Jurkat, Clone E6-1 (cell line): ENCODE data around the gene CCNA2.

Experiments
- DNase-seq: peaks from one replicate; pipeline ENCODE4 v3.0.0-alpha.2; 2011; ENCODE audit warnings: low read depth, low spot score
- H3K4me3 ChIP-seq: 2 replicates; pipeline ENCODE4 v1.5.1; 2011; ENCODE audit warnings: mild to moderate bottlenecking, low read length, control low read depth, moderate library complexity

The CCNA2 gene

DNA sequence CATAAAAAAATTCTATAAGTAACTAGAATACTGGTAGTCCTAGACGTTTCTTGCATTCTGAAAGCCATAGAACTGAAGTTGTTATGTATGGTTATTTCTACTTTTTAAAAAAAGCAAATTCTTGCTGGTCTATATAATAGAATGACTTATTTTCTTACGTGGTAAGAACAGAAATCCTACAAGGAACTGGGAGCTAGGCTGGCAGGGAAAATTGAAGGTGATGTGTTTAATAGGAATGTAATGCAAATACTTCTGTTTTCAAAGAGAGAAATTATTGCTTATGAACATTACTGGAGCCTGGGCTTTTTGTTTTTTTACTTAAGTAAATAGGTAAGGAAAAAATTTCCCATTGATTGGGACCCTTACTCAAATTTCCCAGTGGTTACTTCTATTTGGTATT lies 8.9 kb downstream of the CCNA2 start:
- no peak for DNase-seq
- H3K4me3 ChIP-seq, result no peak overlapping the region

DNA sequence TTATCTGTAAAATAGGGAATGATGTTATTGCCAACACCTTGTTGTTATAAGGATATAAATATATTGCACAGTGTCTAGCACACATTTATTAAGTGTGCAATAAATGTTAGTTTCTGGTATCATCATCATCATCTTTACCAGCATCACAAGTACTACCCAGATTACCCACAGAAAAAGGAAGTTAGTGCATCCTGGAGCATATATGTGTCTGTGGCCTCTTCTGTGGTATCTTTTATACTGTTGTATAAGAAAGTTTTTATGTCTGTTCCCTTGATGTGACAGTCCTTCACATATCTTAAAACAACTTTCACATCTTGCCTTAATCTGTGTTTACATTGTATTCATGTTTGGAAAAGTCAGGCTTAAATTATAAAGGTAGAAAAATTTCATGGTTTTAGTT lies 12.6 kb downstream of the CCNA2 start:
- H3K4me3 ChIP-seq, result no peak overlapping the region
- DNase-seq, result no peak

DNA sequence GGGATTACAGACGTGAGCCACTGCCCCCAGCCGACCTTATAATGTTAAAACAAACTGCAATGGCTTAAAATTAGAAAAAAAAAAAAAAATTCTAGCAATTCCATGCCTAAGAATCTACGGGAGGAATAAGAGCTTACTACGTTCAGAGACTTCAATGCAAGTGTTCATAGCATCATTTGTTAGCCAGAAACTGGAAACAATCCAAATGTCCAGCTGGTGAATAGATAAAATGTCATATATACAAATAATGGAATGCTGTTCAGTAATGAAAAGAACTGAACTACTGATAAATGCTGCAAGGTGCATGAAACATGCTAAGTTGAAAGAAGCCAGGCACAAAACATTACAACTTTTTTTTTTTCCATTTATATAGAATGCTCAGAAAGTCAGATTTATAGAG lies 17.3 kb downstream of the CCNA2 start:
- H3K4me3 ChIP-seq, result no peak overlapping the region
- no peak for DNase-seq

DNA sequence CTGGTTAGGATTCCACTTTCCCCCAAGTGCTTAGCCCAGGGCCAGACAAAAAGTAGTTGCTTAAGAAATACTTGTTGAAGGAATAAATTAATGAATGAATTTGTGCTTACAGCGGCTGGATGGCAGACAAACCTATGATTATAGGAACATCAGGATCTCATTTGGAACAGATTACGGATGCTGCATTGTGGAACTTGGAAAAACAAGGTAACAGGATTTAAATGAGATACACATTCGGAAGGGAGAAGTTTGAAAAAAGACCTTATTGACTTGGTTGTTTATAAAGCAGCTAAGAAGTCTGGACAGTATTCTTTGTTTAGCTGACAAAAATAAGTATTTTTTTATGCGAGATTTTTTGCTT lies 22.0 kb downstream of the CCNA2 start:
- peak overlapping the region; percentile 94 for H3K4me3 ChIP-seq
- DNase-seq, result no peak

DNA sequence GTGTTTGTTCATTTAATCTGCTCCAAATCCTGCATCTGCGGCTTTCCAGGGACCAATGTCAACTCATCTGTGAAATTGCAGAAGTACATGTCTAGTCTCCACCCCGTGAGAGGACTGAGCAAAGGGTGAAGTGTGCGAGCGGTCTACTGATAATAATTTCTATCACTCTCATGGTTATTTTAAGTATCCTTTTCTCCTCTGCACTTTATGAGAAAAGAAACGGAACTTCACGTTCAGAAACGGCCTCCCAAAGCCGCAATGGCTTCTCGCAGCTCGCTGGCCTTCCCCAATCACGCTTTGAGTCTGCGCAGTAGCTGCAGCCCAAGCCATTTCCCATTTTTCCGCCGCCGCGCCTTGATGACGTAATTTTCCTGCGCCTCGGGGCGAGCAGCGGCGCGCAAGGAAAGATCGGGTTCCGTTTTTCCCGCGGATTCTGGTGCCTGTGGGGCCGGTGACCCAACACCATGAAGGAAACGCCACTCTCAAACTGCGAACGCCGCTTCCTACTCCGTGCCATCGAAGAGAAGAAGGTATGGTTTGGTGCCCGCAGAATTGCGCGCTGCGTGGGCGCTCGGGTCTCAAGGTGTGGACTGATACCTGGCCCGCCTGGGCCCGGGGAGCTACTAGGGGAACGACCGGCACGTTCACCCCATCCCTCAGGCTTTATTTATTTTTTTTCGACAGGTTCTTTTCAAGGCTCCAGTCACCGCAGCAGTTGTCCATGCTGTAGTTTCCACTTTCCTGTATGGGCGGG lies 22.5 kb downstream of the CCNA2 start, which contains the start of gene EXOSC9:
EXOSC9 (plus strand) TSS at position 363 of the 754 bp plus-strand sequence; CDS start at position 465, 102 bp downstream.
- peak; percentile 91 for DNase-seq
- H3K4me3 ChIP-seq, result peak within 1 kb of the TSS; percentile 94

DNA sequence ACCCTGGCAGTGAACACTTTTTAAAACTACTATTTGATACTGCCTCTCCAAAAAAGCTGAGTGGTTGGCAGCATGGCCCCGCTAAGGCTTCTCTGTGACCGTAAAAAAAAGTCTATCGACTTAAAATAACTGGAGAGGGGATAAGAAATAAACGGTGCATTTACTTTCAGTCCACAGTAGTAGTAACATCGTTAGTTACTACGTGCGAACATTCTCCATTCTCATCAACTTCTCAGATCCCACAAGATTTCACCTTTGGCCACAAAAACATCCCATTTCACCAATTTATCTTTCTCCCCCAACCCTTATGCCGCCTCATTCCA lies 23.1 kb downstream of the CCNA2 start:
- no peak for DNase-seq
- peak overlapping the region; percentile 94 for H3K4me3 ChIP-seq

DNA sequence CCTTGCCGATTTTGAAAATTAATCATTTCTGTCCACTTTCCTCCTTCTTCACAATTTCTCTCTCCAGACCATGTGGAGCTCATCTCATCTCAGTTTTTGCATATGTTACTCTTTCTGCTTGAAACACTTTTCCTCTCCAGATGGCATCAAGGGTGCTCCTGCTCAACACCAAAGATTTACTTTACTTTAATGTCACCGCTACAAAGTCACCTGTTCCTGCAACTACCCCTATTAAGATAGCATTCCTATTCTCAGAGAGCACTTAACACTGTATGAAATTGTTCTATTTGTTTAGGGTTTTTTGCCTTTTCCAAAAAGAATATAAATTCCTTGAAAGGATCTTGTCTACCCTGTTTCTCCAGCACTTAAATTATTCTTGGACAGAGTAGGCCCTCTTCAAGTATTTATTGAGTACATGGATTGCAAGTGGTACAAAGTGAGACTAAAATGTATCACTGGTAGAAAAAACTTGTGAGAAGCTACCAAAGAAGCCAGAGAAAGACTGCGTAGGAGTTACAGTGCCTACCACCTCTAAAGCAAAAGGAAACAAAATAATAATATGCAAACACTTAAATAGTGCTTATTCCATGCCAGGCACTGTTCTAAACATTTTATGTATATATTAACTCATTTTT lies 23.7 kb downstream of the CCNA2 start:
- H3K4me3 ChIP-seq, result peak overlapping the region; percentile 94
- no peak for DNase-seq

DNA sequence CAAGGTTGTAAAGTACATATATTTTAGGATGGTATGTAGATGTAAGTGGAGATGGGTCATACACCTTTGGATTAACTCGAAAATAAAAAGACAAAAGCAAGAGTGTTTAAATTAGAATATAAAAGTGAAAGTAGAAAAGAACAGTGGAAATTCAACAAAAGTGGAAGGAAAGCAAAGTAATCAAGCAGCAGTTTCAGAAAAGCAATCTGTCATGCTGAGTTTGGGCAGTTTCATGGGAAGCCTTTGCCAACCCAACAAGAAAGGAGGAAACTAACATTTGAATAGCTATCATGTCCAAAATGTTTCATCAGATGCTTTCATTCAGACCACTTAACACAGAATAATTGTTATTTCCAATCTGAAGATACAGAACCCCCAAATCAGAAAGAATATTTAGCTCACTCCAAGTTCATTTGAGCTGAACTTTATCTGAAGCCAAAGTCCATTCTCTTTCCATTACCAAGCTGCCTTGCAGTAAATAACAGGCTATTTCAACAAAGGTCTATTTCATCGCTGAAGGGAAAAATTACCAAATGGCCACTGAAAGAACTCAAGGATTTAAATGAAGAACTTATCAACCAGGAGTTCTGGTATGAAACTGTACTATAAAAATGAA lies 24.4 kb downstream of the CCNA2 start:
- H3K4me3 ChIP-seq, result no peak overlapping the region
- DNase-seq, result no peak

DNA sequence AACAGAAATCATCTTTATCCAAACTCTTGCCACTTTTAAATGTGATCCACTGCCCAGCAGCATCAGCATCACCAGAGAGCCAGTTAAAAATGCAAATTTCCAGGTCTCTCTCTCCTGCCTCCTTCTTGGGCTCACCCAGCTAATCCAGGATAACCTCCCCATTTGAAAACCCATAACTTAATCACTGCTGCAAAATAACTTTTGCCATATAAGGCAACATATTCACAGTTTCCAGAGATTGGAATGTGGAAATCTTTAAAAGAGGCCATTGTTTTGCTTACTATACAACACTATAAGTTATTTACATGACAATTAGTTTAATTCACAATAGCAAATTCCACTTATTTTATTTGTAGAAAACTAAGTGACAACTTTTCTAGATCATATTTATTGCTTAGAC lies 27.4 kb downstream of the CCNA2 start:
- DNase-seq, result no peak
- H3K4me3 ChIP-seq, result peak overlapping the region; percentile 14; the same call in 1 of the 2 replicates

DNA sequence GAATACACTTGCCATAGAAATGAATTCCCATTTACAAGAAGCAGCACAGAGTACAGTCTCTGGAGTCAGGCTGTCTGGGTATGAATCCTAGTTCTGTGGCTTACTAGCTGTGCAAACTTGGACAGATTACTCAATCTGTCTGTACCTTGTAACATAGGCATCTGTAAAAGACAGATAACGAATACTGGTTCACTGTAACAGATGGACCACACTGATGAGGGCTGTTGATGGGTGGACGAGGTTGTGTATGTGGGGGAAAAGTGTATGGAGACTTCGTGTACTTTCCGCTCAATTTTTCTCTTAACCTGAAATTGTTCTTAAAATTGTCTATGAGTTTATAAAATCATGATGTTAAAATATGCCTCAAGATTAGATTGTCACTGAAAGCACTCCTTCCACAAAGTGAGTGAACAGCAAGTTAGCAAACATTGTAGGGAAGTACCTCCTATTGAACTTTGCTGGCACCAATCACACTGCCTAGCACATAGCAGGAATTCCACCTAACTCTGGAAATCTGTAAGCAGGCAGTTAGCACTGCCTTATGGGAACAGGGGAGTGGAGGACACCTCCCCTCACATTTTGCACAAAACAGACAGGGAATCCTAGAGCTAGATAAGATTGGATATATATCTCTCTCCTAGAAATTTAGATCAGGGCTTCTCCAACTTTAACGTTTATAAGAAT lies 29.0 kb downstream of the CCNA2 start:
- DNase-seq, result no peak
- H3K4me3 ChIP-seq, result no peak overlapping the region

DNA sequence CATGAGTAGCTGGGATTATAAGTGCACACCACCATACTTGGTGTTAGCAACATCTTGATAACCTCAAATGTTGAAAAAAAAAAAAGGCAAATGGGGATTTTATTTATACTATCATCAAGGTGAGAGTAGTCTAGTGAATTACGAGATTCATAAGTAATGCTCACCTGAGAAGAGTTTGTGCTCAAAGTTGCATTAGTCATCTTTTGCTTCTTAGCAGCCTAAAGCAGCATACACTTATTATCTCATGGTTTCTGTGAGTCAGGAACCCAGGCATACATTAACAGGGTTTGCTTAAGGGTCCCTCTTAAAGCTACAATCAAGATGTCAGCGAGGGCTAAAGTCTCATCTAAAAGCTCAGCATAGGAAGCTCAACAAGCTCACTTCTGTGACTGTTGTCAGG lies 30.7 kb downstream of the CCNA2 start:
- no peak for DNase-seq
- H3K4me3 ChIP-seq, result no peak overlapping the region

DNA sequence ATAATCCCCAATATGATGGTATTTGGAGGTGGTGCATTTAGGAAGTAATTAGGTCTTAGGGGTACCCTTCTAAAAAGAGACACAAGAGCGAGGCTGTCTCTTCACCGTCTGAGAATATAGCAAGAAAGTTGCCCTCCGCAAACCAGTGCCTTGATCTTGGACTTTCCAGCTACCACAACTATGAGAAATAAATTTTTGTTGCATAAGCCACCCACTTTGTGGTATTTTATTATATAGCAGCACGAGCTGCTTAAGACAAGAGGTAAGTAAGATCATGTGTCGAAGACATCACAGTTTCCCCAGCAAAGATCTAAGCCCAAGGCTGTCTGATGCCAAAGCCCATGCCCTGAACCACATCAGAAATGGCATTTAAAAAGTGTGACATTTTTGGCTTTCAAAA lies 32.2 kb downstream of the CCNA2 start:
- DNase-seq, result no peak
- H3K4me3 ChIP-seq, result no peak overlapping the region

DNA sequence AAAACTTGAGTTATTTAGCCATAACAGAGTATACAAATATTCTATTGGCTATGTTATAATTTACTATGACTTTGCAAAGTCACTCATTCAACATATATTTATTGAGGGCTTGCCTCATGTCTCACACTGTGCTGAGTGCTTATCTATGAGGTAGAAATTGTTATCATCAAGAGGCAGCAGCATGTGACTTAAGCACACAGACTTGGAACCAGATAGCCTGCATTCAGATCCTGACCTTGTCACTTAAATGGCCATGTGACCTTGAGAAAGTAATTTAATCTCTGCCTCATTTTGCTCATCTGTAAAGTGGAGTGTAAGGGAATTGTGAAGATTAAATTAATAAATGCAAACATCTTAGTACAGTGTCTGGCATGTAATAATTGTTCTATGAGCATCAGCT lies 32.7 kb downstream of the CCNA2 start:
- no peak overlapping the region for H3K4me3 ChIP-seq
- DNase-seq, result no peak

DNA sequence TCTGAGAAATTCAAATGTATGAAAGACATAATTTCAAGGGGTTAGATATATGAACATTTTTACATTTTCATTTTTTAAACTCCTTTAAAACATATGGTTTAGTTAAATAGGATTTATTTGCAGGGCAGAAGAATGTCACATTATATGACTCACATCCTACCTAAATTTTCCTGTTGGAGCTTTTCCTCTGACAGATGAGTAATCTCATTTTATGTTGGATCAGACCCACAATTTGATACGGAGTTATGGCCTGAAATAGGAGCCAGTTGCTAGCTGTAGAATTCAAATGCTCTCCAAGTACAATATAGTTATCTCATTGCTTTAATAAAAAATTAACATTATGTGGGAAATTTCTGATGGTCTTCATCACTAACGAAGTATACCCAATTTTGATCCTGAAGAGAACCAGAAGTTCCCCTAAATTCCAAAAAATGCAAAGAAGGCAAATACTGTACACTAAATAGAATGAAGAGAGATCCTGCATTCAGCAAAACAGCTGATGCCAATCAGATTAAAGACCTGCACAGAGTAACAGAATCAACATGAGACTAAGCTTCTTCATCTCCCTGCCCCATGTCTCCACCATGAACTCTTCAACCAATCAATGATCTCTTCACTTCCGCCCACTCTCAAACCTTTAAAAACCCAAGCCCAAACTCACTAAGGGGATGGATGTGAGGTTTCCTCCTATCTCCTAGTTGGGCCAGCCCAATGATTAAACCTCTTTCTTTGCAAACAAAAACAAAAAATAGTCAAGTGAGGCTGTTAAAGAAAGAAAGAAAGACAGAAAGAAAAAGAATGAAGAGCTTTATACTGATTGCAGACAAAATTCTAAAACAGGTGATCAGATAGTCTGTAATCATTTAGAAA lies 33.5 kb downstream of the CCNA2 start:
- DNase-seq, result no peak
- no peak overlapping the region for H3K4me3 ChIP-seq

DNA sequence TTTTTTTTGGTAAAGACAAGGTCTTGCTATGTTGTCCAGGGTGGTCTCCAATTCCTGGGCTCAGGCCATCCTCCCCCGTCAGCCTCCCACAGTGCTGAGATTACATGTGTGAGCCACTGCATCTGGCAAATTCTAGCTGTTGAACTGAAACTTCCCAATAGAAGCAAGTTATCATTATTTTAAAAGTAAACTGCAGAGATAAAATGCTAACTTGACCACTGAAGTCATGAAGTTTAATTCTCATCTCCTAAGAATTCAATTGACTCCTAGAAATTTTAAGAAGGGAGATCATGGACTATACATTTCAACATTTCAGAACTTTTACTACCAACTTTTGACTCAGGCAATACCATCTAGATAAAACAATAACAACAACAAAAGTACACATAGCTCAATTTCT lies 34.2 kb downstream of the CCNA2 start:
- H3K4me3 ChIP-seq, result no peak overlapping the region
- DNase-seq, result no peak

DNA sequence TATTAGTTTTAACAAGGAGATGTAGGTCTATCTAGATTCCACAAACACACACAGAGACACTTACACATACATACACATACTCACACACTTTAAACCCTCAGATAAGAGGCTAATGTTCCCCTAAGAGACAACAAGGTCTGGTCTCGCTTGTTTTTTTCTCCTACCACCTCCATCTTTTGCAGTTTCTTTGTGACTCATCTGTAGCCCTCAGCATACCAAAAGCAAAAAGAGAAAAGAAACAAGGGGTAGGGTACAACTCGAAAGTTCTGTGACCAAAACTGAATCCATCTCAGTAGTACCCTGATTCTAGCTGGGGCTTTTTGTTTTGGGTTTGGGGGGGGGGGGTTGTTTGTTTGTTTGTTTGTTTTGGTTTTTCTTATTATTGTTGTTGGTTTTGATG lies 34.8 kb downstream of the CCNA2 start:
- no peak for DNase-seq
- no peak overlapping the region for H3K4me3 ChIP-seq

DNA sequence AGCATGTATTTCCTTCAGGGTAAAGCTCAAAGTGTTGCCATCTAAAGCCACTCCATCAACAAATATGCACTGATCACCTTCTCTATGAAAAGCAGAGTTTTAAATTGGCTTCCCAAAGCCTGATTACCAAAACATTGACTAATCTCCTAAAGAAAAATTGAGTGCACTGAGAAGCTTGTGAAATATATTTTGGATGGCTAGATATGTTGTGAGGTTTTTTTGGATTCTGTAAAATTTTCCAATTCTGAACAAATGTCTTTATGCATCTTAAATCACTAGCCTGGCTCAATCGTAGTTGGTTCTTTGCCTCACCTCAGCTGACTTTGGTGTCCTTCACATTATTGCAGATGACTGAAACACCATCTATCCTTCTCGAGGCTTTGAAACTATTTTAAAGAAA lies 37.5 kb downstream of the CCNA2 start:
- DNase-seq, result no peak
- no peak overlapping the region for H3K4me3 ChIP-seq

DNA sequence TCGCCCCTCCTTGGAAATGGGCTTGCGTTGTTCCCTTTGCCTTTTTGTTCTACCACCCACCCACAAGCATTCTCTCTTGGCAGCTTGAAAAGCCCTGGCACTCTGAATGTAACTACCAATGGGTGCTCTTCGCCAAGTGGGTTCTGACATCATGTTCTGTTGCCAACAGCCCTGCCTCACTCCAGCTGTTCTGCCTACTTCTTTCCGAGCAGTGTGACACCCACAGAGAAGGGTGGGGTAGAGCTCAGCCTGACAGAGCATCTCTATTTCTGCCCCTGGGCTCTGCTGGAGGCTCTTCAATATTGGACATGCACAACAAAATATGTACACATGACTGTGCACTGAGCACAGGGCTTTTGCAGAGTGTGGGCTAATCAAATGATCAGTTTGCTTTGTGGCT lies 38.2 kb downstream of the CCNA2 start:
- no peak for DNase-seq
- H3K4me3 ChIP-seq, result no peak overlapping the region

DNA sequence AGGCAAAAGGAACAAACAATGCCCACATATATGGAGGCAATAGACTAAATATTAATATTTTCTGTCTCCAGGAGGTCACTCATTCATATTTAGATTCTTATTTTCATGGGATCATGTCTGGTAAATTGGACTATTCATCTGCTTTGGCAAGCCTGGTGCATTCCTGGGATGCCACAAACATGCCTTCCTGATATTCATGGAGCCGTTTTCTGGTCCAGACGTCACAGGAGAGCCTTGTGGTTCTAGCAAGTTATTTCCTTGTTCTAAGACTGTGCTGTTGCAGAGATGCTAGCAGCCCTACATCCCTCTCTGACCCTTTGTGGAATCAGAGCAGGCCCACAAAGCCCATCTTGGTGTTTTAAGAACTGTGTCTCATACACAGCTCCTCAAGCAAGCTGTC lies 38.7 kb downstream of the CCNA2 start:
- no peak for DNase-seq
- H3K4me3 ChIP-seq, result no peak overlapping the region
